GM23338 (cell line): Measurements from ENCODE around the gene RGS17. TPM values are rescaled to one million over a fixed set of nuclear protein-coding genes. Genes with fewer than 3 reads are reported as not detected.

Source experiments
- ATAC-seq: fragments of 200-7000 bp; cut with Tn5 transposase; 3 replicates; pipeline ENCODE4 v1.9.1; 2020
- DNase-seq: peaks from one replicate; pipeline ENCODE4 v3.0.0-alpha.2; 2015; ENCODE audit warnings: low spot score
- H2AFZ ChIP-seq: fragments of 200-600 bp; sonication (generic); 2 replicates; pipeline ENCODE4 v1.8.0; 2016; ENCODE audit warnings: antibody characterized with exemption, mild to moderate bottlenecking, moderate library complexity
- H3F3A ChIP-seq: fragments of 200-600 bp; sonication (generic); replicated peaks from 2 replicates; pipeline ENCODE4 v1.8.0; 2017; ENCODE audit warnings: antibody characterized with exemption, mixed run types, low read depth
- H3K27ac ChIP-seq: fragments of 200-600 bp; sonication (generic); 2 replicates; pipeline ENCODE4 v1.6.1; 2016; ENCODE audit warnings: low read depth
- H3K27me3 ChIP-seq: fragments of 200-600 bp; sonication (generic); 2 replicates; pipeline ENCODE4 v1.8.0; 2016; ENCODE audit warnings: mild to moderate bottlenecking, mixed run types, moderate library complexity; ENCODE audit not compliant: insufficient read depth
- H3K36me3 ChIP-seq: fragments of 200-600 bp; sonication (generic); 2 replicates; pipeline ENCODE4 v1.8.0; 2016; ENCODE audit warnings: mild to moderate bottlenecking; ENCODE audit not compliant: insufficient read depth
- H3K4me1 ChIP-seq: fragments of 200-600 bp; sonication (generic); 2 replicates; pipeline ENCODE4 v1.8.0; 2016; ENCODE audit warnings: mild to moderate bottlenecking, moderate library complexity; ENCODE audit not compliant: insufficient read depth
- H3K4me2 ChIP-seq: fragments of 200-600 bp; sonication (generic); 2 replicates; pipeline ENCODE4 v1.7.1; 2017; ENCODE audit warnings: mixed run types
- H3K4me3 ChIP-seq: fragments of 200-600 bp; sonication (generic); 2 replicates; pipeline ENCODE4 v1.6.1; 2016; ENCODE audit warnings: mixed run types
- H3K79me2 ChIP-seq: fragments of 200-600 bp; sonication (generic); replicated peaks from 2 replicates; pipeline ENCODE4 v1.8.0; 2017; ENCODE audit warnings: mild to moderate bottlenecking; ENCODE audit not compliant: insufficient read depth
- H3K9me2 ChIP-seq: fragments of 200-600 bp; sonication (generic); 2 replicates; pipeline ENCODE4 v1.8.0; 2017; ENCODE audit not compliant: insufficient read depth
- H4K20me1 ChIP-seq: fragments of 200-600 bp; sonication (generic); replicated peaks from 2 replicates; pipeline ENCODE4 v1.8.0; 2017; ENCODE audit warnings: mild to moderate bottlenecking; ENCODE audit not compliant: insufficient read depth
- H3K27ac Mint-ChIP-seq: 2 replicates; pipeline ENCODE4 v1.8.0; 2020; ENCODE audit warnings: inconsistent platforms, mild to moderate bottlenecking, moderate library complexity, mixed read lengths
- H3K27me3 Mint-ChIP-seq: 3 replicates; pipeline ENCODE4 v1.8.0; 2022; ENCODE audit warnings: low read depth, mild to moderate bottlenecking, moderate library complexity, mixed read lengths, inconsistent platforms; ENCODE audit not compliant: insufficient read depth, poor library complexity
- H3K36me3 Mint-ChIP-seq: 3 replicates; pipeline ENCODE4 v1.8.0; 2021; ENCODE audit warnings: low read depth, mild to moderate bottlenecking, inconsistent platforms, moderate library complexity, mixed read lengths
- H3K4me1 Mint-ChIP-seq: 3 replicates; pipeline ENCODE4 v1.8.0; 2020; ENCODE audit warnings: mild to moderate bottlenecking, inconsistent platforms, mixed read lengths
- H3K4me3 Mint-ChIP-seq: 3 replicates; pipeline ENCODE4 v1.8.0; 2021; ENCODE audit warnings: moderate library complexity, mild to moderate bottlenecking, inconsistent platforms, mixed read lengths
- H3K9me3 Mint-ChIP-seq: 3 replicates; pipeline ENCODE4 v1.8.0; 2020; ENCODE audit warnings: moderate library complexity, mild to moderate bottlenecking, inconsistent platforms, mixed read lengths
- CREB1 ChIP-seq: fragments of 250-450 bp; sonication (Bioruptor Pico); IDR thresholded peaks from 2 replicates; pipeline ENCODE4 v1.5.0; 2020; ENCODE audit warnings: low read depth, mild to moderate bottlenecking, moderate library complexity
- EZH2 ChIP-seq: fragments of 200-600 bp; sonication (generic); IDR thresholded peaks from one replicate; pipeline ENCODE4 v1.8.0; 2017; ENCODE audit warnings: antibody characterized with exemption, mild to moderate bottlenecking, low read depth; ENCODE audit not compliant: unreplicated experiment
- EZH2phosphoT487 ChIP-seq: fragments of 200-600 bp; sonication (generic); IDR thresholded peaks from one replicate; pipeline ENCODE4 v1.8.1; 2018; ENCODE audit warnings: antibody characterized with exemption; ENCODE audit not compliant: unreplicated experiment
- JUNB ChIP-seq: IDR thresholded peaks from one replicate; pipeline ENCODE4 v1.6.1; 2016; ENCODE audit warnings: antibody characterized with exemption; ENCODE audit not compliant: unreplicated experiment
- NANOG ChIP-seq: IDR thresholded peaks from 2 replicates; pipeline ENCODE4 v1.6.1; 2016; ENCODE audit warnings: antibody characterized with exemption, borderline replicate concordance
- POLR2AphosphoS5 ChIP-seq: IDR thresholded peaks from 2 replicates; pipeline ENCODE4 v1.6.1; 2016; ENCODE audit warnings: antibody characterized with exemption, low read depth
- REST ChIP-seq: IDR thresholded peaks from one replicate; pipeline ENCODE4 v1.6.1; 2018; ENCODE audit warnings: antibody characterized with exemption; ENCODE audit not compliant: unreplicated experiment
- STAT1 ChIP-seq: IDR thresholded peaks from one replicate; pipeline ENCODE4 v1.6.1; 2016; ENCODE audit warnings: antibody characterized with exemption; ENCODE audit not compliant: unreplicated experiment
- ZNF114 ChIP-seq: fragments of 250-450 bp; sonication (Bioruptor Pico); IDR thresholded peaks from 2 replicates; pipeline ENCODE4 v1.5.0; 2020; ENCODE audit warnings: mild to moderate bottlenecking, moderate library complexity
- ZNF331 ChIP-seq: fragments of 250-450 bp; sonication (Bioruptor Pico); IDR thresholded peaks from 2 replicates; pipeline ENCODE4 v1.5.0; 2020; ENCODE audit warnings: low read depth, mild to moderate bottlenecking, moderate library complexity
- polyA plus RNA-seq: library from polyadenylated mRNA; unstranded; fragments of >200 nt; fragmentation: Nextera tagmentation; extraction: Ambion mirVana; gene quantifications from 2 replicates; pipeline ENCODE4 v1.2.1, GENCODE V29; 2016
- total RNA-seq: library from RNA; depleted of rRNA; stranded (reverse); fragments of >200 nt; shearing (Covaris generic); gene quantifications from 2 replicates; pipeline ENCODE4 v1.2.3, GENCODE V29; 2014
- TF ChIP-seq, protein P1 (sequence below), 2 experiments: fragments of 200-600 bp in 1 of 2; sonication (generic) in 1 of 2; conservative IDR thresholded peaks; 2 replicates each; pipeline versions ENCODE4 v1.5.1 to v1.6.1; 2016 to 2017; ENCODE audit warnings: antibody characterized with exemption in 2 of 2, low read depth in 2 of 2, mild to moderate bottlenecking in 2 of 2, moderate library complexity in 1 of 2
- TF ChIP-seq, protein P2 (sequence below): fragments of 250-450 bp; sonication (Bioruptor Pico); IDR thresholded peaks from 2 replicates; pipeline ENCODE4 v1.5.0; 2020; ENCODE audit warnings: mild to moderate bottlenecking, moderate library complexity
- TF ChIP-seq, protein P3 (sequence below): IDR thresholded peaks from 2 replicates; pipeline ENCODE4 v1.6.1; 2016; ENCODE audit warnings: antibody characterized with exemption

The RGS17 gene
- total and polyA plus RNA-seq, 2 experiments from 2014 or later, result 12.1 to 12.3 TPM

GRCh38 chr6:153087436-153087835 lies 43.6 kb downstream of the RGS17 start:
- Histone ChIP-seq H3F3A (no peaks in the 10 kb centered on the region), H3K9me2 (no peaks in the 10 kb centered on the region), H3K27ac (no peak overlapping the region), H3K4me1 (no peaks in the 10 kb centered on the region), H3K36me3 (no peaks in the 10 kb centered on the region), H4K20me1 (no peaks in the 10 kb centered on the region), H3K27me3 (no peaks in the 10 kb centered on the region), H3K79me2 (no peaks in the 10 kb centered on the region), H3K4me3 (no peak overlapping the region), H2AFZ (no peak overlapping the region), H3K4me2 (no peak overlapping the region)
- no peak for DNase-seq
- no peaks in the 10 kb centered on the region for H3K36me3 Mint-ChIP-seq
- H3K27me3 Mint-ChIP-seq, result no peaks in the 10 kb centered on the region
- no peak overlapping the region for H3K4me3 Mint-ChIP-seq
- ATAC-seq, result no peak
- H3K9me3 Mint-ChIP-seq, result no peaks in the 10 kb centered on the region
- no peak for TF ChIP-seq CREB1 (CRISPR knock-in tag)
- TF ChIP-seq ZNF114, result no peak
- TF ChIP-seq, protein P1, sequence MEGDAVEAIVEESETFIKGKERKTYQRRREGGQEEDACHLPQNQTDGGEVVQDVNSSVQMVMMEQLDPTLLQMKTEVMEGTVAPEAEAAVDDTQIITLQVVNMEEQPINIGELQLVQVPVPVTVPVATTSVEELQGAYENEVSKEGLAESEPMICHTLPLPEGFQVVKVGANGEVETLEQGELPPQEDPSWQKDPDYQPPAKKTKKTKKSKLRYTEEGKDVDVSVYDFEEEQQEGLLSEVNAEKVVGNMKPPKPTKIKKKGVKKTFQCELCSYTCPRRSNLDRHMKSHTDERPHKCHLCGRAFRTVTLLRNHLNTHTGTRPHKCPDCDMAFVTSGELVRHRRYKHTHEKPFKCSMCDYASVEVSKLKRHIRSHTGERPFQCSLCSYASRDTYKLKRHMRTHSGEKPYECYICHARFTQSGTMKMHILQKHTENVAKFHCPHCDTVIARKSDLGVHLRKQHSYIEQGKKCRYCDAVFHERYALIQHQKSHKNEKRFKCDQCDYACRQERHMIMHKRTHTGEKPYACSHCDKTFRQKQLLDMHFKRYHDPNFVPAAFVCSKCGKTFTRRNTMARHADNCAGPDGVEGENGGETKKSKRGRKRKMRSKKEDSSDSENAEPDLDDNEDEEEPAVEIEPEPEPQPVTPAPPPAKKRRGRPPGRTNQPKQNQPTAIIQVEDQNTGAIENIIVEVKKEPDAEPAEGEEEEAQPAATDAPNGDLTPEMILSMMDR (conservative IDR thresholded peaks at IDR 0.05; ENCODE audit: low read depth in 2 of 2), result no peak
- TF ChIP-seq STAT1, result no peak
- TF ChIP-seq, protein P2, sequence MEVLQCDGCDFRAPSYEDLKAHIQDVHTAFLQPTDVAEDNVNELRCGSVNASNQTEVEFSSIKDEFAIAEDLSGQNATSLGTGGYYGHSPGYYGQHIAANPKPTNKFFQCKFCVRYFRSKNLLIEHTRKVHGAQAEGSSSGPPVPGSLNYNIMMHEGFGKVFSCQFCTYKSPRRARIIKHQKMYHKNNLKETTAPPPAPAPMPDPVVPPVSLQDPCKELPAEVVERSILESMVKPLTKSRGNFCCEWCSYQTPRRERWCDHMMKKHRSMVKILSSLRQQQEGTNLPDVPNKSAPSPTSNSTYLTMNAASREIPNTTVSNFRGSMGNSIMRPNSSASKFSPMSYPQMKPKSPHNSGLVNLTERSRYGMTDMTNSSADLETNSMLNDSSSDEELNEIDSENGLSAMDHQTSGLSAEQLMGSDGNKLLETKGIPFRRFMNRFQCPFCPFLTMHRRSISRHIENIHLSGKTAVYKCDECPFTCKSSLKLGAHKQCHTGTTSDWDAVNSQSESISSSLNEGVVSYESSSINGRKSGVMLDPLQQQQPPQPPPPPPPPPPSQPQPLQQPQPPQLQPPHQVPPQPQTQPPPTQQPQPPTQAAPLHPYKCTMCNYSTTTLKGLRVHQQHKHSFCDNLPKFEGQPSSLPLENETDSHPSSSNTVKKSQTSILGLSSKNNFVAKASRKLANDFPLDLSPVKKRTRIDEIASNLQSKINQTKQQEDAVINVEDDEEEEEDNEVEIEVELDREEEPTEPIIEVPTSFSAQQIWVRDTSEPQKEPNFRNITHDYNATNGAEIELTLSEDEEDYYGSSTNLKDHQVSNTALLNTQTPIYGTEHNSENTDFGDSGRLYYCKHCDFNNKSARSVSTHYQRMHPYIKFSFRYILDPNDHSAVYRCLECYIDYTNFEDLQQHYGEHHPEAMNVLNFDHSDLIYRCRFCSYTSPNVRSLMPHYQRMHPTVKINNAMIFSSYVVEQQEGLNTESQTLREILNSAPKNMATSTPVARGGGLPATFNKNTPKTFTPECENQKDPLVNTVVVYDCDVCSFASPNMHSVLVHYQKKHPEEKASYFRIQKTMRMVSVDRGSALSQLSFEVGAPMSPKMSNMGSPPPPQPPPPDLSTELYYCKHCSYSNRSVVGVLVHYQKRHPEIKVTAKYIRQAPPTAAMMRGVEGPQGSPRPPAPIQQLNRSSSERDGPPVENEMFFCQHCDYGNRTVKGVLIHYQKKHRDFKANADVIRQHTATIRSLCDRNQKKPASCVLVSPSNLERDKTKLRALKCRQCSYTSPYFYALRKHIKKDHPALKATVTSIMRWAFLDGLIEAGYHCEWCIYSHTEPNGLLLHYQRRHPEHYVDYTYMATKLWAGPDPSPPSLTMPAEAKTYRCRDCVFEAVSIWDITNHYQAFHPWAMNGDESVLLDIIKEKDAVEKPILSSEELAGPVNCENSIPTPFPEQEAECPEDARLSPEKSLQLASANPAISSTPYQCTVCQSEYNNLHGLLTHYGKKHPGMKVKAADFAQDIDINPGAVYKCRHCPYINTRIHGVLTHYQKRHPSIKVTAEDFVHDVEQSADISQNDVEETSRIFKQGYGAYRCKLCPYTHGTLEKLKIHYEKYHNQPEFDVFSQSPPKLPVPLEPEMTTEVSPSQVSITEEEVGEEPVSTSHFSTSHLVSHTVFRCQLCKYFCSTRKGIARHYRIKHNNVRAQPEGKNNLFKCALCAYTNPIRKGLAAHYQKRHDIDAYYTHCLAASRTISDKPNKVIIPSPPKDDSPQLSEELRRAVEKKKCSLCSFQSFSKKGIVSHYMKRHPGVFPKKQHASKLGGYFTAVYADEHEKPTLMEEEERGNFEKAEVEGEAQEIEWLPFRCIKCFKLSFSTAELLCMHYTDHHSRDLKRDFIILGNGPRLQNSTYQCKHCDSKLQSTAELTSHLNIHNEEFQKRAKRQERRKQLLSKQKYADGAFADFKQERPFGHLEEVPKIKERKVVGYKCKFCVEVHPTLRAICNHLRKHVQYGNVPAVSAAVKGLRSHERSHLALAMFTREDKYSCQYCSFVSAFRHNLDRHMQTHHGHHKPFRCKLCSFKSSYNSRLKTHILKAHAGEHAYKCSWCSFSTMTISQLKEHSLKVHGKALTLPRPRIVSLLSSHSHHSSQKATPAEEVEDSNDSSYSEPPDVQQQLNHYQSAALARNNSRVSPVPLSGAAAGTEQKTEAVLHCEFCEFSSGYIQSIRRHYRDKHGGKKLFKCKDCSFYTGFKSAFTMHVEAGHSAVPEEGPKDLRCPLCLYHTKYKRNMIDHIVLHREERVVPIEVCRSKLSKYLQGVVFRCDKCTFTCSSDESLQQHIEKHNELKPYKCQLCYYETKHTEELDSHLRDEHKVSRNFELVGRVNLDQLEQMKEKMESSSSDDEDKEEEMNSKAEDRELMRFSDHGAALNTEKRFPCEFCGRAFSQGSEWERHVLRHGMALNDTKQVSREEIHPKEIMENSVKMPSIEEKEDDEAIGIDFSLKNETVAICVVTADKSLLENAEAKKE (CRISPR knock-in tag), result no peak
- TF ChIP-seq ZNF331 (CRISPR knock-in tag), result no peak
- TF ChIP-seq, protein P3, sequence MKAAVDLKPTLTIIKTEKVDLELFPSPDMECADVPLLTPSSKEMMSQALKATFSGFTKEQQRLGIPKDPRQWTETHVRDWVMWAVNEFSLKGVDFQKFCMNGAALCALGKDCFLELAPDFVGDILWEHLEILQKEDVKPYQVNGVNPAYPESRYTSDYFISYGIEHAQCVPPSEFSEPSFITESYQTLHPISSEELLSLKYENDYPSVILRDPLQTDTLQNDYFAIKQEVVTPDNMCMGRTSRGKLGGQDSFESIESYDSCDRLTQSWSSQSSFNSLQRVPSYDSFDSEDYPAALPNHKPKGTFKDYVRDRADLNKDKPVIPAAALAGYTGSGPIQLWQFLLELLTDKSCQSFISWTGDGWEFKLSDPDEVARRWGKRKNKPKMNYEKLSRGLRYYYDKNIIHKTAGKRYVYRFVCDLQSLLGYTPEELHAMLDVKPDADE, result no peak
- no peak for TF ChIP-seq REST
- no peak for TF ChIP-seq EZH2
- no peak for TF ChIP-seq POLR2AphosphoS5
- TF ChIP-seq NANOG, result no peak
- no peak for TF ChIP-seq EZH2phosphoT487
- TF ChIP-seq JUNB, result no peak
- H3K27ac Mint-ChIP-seq, result no peak overlapping the region
- H3K4me1 Mint-ChIP-seq, result no peaks in the 10 kb centered on the region; the same call in 2 of the 3 replicates
